ENCODE data around the gene SMARCAL1. TPM values are rescaled to one million over a fixed set of nuclear protein-coding genes. Genes with fewer than 3 reads are reported as not detected.

The SMARCAL1 gene
- total RNA-seq, 1 experiment from 2014 or later = 22.1 TPM

- no peak overlapping the region for H3K4me3 Mint-ChIP-seq (ENCODE audit: unreplicated experiment)
- POLR2A ChIA-PET = no interaction called here
- intact Hi-C loops (cut with micrococcal nuclease) = no loop called here
- no peak overlapping the region for H3K27ac Mint-ChIP-seq (ENCODE audit: low read depth, unreplicated experiment)
- CTCF ChIA-PET = interaction anchor here (1.0 to 3.0 kb wide), 2 partner anchors 13 to 39 kb away, joined by 3 to 14 read pairs; no protein-coding TSS in a partner anchor
- H3K9me3 Mint-ChIP-seq (ENCODE audit: unreplicated experiment) = no peaks in the 10 kb centered on the region
- no TSS peak for BruUV-seq (replicated peaks)
- no peaks in the 10 kb centered on the region for H3K36me3 Mint-ChIP-seq (ENCODE audit: insufficient read depth, unreplicated experiment)
- no peak for DNase-seq (ENCODE audit: unreplicated experiment)
- TF ChIP-seq CTCF (IDR thresholded peaks at IDR 0.05; ENCODE audit: unreplicated experiment) = no peak
- H3K4me1 Mint-ChIP-seq (ENCODE audit: insufficient read depth, unreplicated experiment) = peaks cover 15% of the 10 kb centered on the region
- peaks cover 64% of the 10 kb centered on the region for H3K27me3 Mint-ChIP-seq (ENCODE audit: insufficient read depth, unreplicated experiment)
Observed at GRCh38 chr2:216365518-216365917, 46.8 kb upstream of the SMARCAL1 start.

GRCh38 chr2:216366777-216367471 lies 45.4 kb upstream of the SMARCAL1 start:
- intact Hi-C loops (cut with micrococcal nuclease) = no loop called here
- Mint-ChIP-seq H3K27me3 (ENCODE audit: insufficient read depth, unreplicated experiment) (peaks cover 65% of the 10 kb centered on the region), H3K4me1 (ENCODE audit: insufficient read depth, unreplicated experiment) (peaks cover 20% of the 10 kb centered on the region), H3K36me3 (ENCODE audit: insufficient read depth, unreplicated experiment) (no peaks in the 10 kb centered on the region), H3K4me3 (ENCODE audit: unreplicated experiment) (no peak overlapping the region), H3K9me3 (ENCODE audit: unreplicated experiment) (no peaks in the 10 kb centered on the region), H3K27ac (ENCODE audit: low read depth, unreplicated experiment) (no peak overlapping the region)
- CTCF ChIA-PET = interaction anchor here (0.6 kb wide), 1 partner anchor 38 kb away, joined by 4 read pairs; no protein-coding TSS in a partner anchor
- POLR2A ChIA-PET = no interaction called here
- no peak for DNase-seq (ENCODE audit: unreplicated experiment)
- no peak for TF ChIP-seq CTCF (IDR thresholded peaks at IDR 0.05; ENCODE audit: unreplicated experiment)
- BruUV-seq (replicated peaks) = no TSS peak

GRCh38 chr2:216369821-216370220 lies 42.5 kb upstream of the SMARCAL1 start:
- Mint-ChIP-seq H3K4me3 (ENCODE audit: unreplicated experiment) (no peak overlapping the region), H3K36me3 (ENCODE audit: insufficient read depth, unreplicated experiment) (no peaks in the 10 kb centered on the region), H3K27ac (ENCODE audit: low read depth, unreplicated experiment) (no peak overlapping the region), H3K4me1 (ENCODE audit: insufficient read depth, unreplicated experiment) (peaks cover 26% of the 10 kb centered on the region), H3K27me3 (ENCODE audit: insufficient read depth, unreplicated experiment) (peaks cover 65% of the 10 kb centered on the region), H3K9me3 (ENCODE audit: unreplicated experiment) (no peaks in the 10 kb centered on the region)
- CTCF ChIA-PET = no interaction called here
- POLR2A ChIA-PET = no interaction called here
- intact Hi-C loops (cut with micrococcal nuclease) = no loop called here
- no peak for DNase-seq (ENCODE audit: unreplicated experiment)
- TF ChIP-seq CTCF (IDR thresholded peaks at IDR 0.05; ENCODE audit: unreplicated experiment) = no peak
- BruUV-seq (replicated peaks) = no TSS peak

- H3K4me3 Mint-ChIP-seq (ENCODE audit: unreplicated experiment) = peak overlapping the region; percentile 10
- peaks cover 54% of the 10 kb centered on the region for H3K27me3 Mint-ChIP-seq (ENCODE audit: insufficient read depth, unreplicated experiment)
- no peaks in the 10 kb centered on the region for H3K9me3 Mint-ChIP-seq (ENCODE audit: unreplicated experiment)
- no peak overlapping the region for H3K27ac Mint-ChIP-seq (ENCODE audit: low read depth, unreplicated experiment)
- ChIA-PET CTCF (interaction anchor here (0.7 kb wide), 1 partner anchor 1414 kb away, joined by 3 read pairs; no protein-coding TSS in a partner anchor), POLR2A (no interaction called here)
- BruUV-seq (replicated peaks) = no TSS peak
- no peaks in the 10 kb centered on the region for H3K36me3 Mint-ChIP-seq (ENCODE audit: insufficient read depth, unreplicated experiment)
- intact Hi-C loops (cut with micrococcal nuclease) = no loop called here
- TF ChIP-seq CTCF (IDR thresholded peaks at IDR 0.05; ENCODE audit: unreplicated experiment) = no peak
- H3K4me1 Mint-ChIP-seq (ENCODE audit: insufficient read depth, unreplicated experiment) = peaks cover 26% of the 10 kb centered on the region
- DNase-seq (ENCODE audit: unreplicated experiment) = no peak
Observed at GRCh38 chr2:216370961-216371712, 41.1 kb upstream of the SMARCAL1 start.

Measured in MCF 10A (cell line).